Measurements from ENCODE around the gene CD81.

DNA sequence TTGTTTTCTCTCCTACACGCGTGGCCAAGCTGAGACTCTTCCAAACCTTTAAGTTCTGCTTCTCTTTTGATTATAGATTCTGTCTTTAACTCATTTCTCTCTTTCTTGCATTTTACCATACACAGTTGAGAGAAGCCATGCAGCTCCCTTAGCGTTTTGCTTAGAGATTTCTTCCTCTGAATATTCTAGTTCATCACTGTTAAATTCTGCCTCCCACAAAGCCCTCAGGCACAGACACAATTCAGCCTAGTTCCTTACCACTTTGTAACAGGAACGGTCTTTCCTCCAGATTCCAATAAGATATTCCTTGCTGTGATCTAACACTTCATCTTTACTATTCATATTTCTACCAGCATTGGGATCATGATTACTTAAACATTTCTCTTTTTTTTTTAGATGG is 24.7 kb upstream of the CD81 start:
- TF ChIP-seq RAD21 (IDR thresholded peaks at IDR 0.05; ENCODE audit: low read depth) (no peak), POLR2AphosphoS5 (IDR thresholded peaks at IDR 0.05; ENCODE audit: low read depth, low read length) (no peak), EZH2phosphoT487 (IDR thresholded peaks at IDR 0.05; ENCODE audit: borderline replicate concordance) (no peak), TCF7L2 (IDR thresholded peaks at IDR 0.05; ENCODE audit: borderline replicate concordance, extremely low read depth, insufficient read depth, insufficient read length) (no peak), CEBPB (IDR thresholded peaks at IDR 0.05; ENCODE audit: low read depth) (no peak), SP1 (IDR thresholded peaks at IDR 0.05; ENCODE audit: low read depth) (no peak), POLR2A (IDR thresholded peaks at IDR 0.05; ENCODE audit: borderline replicate concordance, extremely low read depth, insufficient read depth, insufficient read length) (no peak), SIN3A (IDR thresholded peaks at IDR 0.05; ENCODE audit: low read depth) (no peak), ELF1 (IDR thresholded peaks at IDR 0.05; ENCODE audit: borderline replicate concordance, low read depth) (no peak)
- TF ChIP-seq, protein P1, sequence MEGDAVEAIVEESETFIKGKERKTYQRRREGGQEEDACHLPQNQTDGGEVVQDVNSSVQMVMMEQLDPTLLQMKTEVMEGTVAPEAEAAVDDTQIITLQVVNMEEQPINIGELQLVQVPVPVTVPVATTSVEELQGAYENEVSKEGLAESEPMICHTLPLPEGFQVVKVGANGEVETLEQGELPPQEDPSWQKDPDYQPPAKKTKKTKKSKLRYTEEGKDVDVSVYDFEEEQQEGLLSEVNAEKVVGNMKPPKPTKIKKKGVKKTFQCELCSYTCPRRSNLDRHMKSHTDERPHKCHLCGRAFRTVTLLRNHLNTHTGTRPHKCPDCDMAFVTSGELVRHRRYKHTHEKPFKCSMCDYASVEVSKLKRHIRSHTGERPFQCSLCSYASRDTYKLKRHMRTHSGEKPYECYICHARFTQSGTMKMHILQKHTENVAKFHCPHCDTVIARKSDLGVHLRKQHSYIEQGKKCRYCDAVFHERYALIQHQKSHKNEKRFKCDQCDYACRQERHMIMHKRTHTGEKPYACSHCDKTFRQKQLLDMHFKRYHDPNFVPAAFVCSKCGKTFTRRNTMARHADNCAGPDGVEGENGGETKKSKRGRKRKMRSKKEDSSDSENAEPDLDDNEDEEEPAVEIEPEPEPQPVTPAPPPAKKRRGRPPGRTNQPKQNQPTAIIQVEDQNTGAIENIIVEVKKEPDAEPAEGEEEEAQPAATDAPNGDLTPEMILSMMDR (IDR thresholded peaks at IDR 0.05 in 2 of 3, conservative IDR thresholded peaks at IDR 0.05 in 1 of 3; ENCODE audit: borderline replicate concordance in 1 of 3, insufficient read depth in 1 of 3, low read depth in 2 of 3, low read length in 2 of 3), result no peak
- TF ChIP-seq, protein P2, sequence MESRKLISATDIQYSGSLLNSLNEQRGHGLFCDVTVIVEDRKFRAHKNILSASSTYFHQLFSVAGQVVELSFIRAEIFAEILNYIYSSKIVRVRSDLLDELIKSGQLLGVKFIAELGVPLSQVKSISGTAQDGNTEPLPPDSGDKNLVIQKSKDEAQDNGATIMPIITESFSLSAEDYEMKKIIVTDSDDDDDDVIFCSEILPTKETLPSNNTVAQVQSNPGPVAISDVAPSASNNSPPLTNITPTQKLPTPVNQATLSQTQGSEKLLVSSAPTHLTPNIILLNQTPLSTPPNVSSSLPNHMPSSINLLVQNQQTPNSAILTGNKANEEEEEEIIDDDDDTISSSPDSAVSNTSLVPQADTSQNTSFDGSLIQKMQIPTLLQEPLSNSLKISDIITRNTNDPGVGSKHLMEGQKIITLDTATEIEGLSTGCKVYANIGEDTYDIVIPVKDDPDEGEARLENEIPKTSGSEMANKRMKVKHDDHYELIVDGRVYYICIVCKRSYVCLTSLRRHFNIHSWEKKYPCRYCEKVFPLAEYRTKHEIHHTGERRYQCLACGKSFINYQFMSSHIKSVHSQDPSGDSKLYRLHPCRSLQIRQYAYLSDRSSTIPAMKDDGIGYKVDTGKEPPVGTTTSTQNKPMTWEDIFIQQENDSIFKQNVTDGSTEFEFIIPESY (IDR thresholded peaks at IDR 0.05; ENCODE audit: extremely low read depth, insufficient replicate concordance, low read length), result no peak
- TF ChIP-seq, protein P3, sequence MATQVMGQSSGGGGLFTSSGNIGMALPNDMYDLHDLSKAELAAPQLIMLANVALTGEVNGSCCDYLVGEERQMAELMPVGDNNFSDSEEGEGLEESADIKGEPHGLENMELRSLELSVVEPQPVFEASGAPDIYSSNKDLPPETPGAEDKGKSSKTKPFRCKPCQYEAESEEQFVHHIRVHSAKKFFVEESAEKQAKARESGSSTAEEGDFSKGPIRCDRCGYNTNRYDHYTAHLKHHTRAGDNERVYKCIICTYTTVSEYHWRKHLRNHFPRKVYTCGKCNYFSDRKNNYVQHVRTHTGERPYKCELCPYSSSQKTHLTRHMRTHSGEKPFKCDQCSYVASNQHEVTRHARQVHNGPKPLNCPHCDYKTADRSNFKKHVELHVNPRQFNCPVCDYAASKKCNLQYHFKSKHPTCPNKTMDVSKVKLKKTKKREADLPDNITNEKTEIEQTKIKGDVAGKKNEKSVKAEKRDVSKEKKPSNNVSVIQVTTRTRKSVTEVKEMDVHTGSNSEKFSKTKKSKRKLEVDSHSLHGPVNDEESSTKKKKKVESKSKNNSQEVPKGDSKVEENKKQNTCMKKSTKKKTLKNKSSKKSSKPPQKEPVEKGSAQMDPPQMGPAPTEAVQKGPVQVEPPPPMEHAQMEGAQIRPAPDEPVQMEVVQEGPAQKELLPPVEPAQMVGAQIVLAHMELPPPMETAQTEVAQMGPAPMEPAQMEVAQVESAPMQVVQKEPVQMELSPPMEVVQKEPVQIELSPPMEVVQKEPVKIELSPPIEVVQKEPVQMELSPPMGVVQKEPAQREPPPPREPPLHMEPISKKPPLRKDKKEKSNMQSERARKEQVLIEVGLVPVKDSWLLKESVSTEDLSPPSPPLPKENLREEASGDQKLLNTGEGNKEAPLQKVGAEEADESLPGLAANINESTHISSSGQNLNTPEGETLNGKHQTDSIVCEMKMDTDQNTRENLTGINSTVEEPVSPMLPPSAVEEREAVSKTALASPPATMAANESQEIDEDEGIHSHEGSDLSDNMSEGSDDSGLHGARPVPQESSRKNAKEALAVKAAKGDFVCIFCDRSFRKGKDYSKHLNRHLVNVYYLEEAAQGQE (IDR thresholded peaks at IDR 0.05; ENCODE audit: low read depth), result no peak
- TF ChIP-seq, protein P4, sequence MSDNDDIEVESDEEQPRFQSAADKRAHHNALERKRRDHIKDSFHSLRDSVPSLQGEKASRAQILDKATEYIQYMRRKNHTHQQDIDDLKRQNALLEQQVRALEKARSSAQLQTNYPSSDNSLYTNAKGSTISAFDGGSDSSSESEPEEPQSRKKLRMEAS (IDR thresholded peaks at IDR 0.05), result no peak

Measured in HCT116 (cell line).